Left lobe of liver (tissue), 2 donors: ENCODE measurements around the gene KIF26A. TPM values are rescaled to one million over a fixed set of nuclear protein-coding genes. Genes with fewer than 3 reads are reported as not detected.

Experiments used
- ATAC-seq: fragments of 200-7000 bp; cut with Tn5 transposase; one replicate; pipeline ENCODE4 v1.9.1; 2020; ENCODE audit warnings: mild to moderate bottlenecking, moderate library complexity
- DNase-seq: peaks from one replicate; pipeline ENCODE4 v3.0.0-alpha.2; 2020; ENCODE audit warnings: low spot score
- total RNA-seq: library from RNA; stranded (reverse); gene quantifications from one replicate; pipeline ENCODE4 v1.2.1, GENCODE V29; 2021
- donor health status: DM: no; HTN: no; CAD: no; lungs with moderate emphysema.
- donor health status: DM: no; HTN: yes; CAD: no.

KIF26A gene
- total RNA-seq, 1 donor from 2014 or later: 1.3 TPM

- ATAC-seq: no peak
- peak; percentile 47 for DNase-seq
Observed at GRCh38 chr14:104111301-104112112, 26.9 kb upstream of the KIF26A start.

DNA sequence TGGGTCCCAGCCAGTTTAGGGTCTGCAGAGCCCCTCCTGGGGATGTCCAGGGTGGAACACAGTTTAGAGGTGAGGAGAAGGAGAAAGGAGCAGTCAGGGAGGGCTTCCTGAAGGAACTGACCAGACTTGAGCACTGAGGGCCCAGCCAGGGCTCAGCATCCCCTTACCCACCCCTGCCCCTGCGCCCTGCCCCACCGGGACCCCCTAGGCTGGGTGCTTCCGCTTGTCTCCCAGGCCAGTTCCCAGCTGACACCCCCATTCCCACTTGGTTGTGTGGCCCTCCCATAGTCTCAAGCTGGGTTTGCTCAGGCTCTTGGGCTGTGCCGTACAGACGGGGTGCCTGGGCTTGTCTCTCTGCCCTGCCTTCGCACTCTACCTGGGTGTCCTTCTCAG, 26.3 kb upstream of the KIF26A start:
- DNase-seq: peak; percentile 41
- ATAC-seq: no peak

DNA sequence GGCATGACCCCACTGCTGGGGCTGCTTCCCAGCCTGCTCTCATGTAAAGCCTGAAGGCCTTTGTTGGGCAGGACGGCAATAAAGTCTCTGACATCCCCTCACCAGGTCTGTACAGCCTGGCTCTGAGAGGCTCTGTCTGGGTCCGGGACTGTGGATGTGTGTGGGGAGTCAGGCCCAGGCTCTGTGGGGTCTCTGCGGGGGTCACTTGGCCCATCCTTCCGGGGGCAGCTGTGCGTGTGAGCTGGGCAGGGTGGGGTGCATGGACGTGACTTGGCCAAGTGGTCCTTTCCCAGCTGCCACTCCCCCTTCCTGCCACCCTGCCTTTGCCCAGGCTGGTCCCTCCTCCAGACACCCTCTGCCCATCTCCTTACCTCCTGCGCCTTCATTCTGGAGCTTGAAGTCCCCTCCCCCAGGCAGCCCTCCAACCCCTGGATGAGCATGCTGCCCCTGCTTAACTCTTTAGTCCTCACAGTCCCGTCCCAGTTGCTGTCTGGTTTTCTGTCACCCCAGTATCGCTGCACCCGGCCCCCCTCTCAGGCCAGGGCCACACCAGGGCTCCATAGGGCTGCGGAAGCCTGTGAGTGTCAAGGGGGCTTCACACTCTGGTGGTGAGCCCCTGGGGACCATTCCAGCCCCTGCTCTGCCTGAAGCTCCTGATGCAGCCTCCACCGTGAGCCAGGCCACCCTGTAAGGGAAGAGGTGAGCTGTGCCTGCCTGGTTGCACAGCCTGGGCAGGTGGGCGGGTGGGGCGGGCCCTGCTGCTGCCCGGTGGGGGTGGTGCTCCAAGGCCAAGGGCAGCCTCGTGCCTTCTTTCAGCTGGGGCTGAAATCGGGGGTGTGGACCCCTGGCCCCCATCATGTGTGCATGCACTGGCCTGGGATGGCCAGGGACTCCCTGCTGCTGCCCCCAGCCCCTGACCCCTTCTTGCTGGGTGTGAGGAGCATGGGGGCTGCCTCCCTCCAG, 25.5 kb upstream of the KIF26A start:
- ATAC-seq: no peak
- peak; percentile 44 for DNase-seq

DNA sequence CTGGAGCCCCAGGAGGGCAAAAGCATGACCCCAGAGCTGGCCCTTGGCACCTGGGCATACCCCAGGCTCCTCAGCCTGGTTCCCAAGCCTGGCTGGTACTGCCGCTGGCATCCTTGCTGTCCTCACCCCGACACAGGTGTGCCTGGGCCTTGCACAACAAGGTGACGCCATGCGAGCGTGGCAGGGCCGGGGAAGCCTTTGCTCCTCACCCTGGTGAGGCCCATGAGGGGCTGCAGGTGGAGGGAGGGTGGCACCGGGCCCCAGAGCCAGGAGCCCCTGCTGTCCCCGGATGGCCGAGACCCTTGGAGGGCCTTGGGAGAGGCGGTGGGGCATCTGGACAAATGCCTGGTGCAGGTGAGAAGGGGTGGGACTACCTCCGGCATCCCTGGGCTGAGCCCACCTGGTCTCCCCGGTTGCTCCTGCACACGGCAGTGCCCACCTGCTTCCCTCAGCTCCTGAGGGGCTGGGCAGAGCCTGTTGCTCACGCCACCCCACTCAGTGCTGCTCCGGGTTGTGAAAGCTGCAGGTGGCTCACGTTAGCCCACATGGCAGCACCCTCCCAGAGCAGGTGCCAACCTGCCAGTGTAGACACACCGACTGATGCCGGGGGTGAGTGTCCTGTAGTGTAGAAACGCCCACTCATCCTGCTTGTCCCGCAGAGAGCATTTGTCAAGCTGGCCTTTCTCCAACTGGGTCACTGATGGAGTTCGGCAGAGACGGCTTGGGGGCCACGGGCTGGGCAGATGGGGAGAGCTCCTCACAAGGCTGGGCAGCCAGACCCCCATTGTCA, 24.6 kb upstream of the KIF26A start:
- peak; percentile 50 for DNase-seq
- ATAC-seq: no peak

DNA sequence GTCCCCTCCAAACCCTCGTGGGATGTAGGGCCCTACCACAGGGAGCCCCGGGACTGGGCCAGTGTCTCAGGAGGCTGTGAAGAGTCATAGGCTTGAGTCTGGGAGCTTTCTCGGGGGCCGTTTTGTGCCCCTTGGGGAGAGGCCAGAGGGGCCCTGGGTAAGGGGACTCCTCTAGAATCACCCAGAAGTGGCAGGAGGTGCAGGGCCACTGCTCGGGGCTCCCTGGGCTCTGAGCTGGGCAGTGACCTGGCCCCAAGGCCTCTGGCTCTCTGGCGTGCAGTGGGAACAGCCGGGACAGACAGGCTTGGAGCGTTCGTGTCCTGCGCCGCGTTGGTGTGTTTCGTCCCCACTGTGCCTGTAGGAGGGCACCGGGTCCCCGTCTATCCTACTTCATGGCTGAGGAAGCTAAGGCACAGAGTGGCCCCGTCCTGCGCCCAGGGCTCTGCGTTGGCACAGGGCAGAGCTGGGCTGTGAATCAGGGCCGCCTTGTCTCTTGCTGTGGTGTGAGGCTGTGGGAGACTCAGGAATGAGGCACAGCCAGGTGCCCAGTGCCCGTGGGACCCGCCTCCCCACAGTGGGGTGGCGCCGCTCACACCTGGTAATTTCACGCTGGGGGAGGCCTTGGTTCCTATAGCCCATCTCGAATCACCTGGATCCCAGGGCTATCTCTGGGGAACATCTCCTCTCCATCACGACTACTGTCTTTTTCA, 23.8 kb upstream of the KIF26A start:
- no peak for DNase-seq
- no peak for ATAC-seq

DNA sequence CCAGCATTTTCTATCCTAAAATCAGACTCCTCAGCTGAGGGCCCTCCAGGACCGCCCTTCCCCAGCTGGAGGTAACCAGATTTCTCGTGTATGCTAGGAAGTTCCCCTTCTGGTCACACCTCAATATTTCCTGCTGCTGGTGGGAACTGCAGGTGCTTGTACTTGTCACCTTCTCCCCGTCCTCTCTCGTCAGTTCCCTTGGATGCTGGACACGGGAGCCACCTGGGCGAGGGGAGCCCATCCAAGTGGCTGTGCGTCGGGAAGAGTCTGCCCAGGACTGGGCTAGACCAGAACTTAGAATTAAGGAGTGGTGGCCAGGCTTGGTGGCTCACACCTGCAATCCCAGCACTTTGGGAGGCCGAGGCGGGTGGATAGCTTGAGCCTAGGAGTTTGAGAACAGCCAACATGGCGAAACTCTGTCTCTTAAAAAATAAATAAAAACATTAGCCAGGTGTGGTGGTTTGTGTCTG, 23.2 kb upstream of the KIF26A start:
- DNase-seq (no peak), ATAC-seq (no peak)

DNA sequence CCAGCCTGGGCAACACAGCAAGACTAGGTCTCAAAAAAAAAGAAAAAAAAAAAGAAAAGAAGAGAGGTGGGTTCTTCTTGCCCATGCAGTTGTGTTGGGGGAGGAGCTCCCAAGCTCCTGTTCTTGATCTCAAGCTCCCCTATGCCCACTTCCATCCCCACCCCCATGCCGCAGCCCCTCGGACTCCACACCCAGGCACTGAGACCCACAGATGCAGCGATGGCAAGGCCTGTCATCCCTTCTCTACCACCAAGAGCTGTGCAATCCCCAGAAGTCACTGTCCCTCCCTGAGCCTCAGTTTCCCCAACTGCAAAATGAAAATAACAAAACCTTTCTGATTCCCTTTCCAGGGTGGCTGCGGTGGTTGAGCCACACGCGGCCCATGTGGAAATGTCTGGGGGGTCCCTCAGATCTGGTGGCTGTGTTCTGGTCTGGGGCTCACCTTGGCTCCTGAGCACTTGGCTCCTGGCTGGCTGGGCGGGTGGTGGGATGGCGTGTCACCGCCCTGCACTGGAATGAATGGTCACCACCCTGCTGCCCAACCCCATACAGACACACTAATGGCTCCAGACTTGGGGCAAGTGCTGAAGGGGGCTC, 22.6 kb upstream of the KIF26A start:
- ATAC-seq (no peak), DNase-seq (no peak)

- ATAC-seq (peak; percentile 50), DNase-seq (peak; percentile 61)
Observed at GRCh38 chr14:104116288-104116755, 22.1 kb upstream of the KIF26A start.

GRCh38 chr14:104116756-104117340, 21.5 kb upstream of the KIF26A start:
- DNase-seq: no peak
- peak; percentile 57 for ATAC-seq

DNA sequence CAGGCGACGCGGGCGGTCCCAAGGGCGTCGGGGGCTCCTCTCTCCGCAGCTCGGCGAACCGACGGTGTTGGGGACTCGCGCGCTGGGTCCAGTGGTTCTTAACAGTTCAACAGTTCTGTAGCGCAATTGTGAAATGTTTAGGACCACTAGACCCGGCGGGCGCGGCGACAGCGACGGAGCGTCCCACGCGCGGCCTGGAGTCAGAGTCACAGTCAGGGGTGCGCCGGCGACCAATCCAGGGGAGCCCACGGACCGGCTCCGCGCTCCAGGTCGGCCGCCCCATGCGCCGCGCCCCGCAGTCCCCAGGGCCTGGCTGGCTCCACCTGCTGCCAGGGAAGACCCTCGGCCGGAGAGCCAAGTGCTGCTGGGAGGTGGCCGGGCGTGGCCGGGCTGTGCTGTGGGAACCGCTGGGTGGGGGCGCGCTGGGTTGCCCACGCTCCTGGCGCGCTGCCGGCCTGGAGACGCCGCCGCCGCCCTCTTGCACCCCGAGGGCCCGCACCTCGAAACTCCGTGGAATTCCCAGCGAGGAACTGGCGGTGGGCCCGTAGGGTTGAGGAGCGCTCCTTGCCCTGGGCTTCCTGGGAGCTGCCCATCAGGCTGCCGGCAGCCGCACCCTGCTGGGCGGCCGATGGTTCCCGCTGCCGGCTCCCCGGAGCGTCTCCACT, 20.9 kb upstream of the KIF26A start:
- ATAC-seq (no peak), DNase-seq (peak; percentile 49)

GRCh38 chr14:104118006-104118844, 20.2 kb upstream of the KIF26A start:
- no peak for ATAC-seq
- peak; percentile 46 for DNase-seq

DNA sequence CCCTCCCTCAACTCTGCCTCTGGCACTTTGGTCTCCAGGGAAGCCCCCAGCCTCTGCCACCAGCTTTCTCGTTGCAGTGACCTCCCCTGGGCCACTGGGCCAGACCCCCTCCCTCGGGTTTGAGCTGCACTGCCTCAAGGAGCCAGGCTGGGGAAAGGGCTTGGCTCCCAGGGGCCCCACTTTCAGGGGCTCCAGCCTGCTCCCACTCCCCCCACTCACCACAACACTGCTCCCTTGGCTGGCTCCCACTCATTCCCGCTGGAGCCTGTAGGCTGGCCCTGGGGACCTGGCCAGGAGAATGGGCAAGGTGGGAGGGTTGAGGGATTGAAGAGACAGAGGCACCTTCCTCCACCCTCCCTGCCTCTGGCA, 19.3 kb upstream of the KIF26A start:
- no peak for DNase-seq
- ATAC-seq: no peak

DNA sequence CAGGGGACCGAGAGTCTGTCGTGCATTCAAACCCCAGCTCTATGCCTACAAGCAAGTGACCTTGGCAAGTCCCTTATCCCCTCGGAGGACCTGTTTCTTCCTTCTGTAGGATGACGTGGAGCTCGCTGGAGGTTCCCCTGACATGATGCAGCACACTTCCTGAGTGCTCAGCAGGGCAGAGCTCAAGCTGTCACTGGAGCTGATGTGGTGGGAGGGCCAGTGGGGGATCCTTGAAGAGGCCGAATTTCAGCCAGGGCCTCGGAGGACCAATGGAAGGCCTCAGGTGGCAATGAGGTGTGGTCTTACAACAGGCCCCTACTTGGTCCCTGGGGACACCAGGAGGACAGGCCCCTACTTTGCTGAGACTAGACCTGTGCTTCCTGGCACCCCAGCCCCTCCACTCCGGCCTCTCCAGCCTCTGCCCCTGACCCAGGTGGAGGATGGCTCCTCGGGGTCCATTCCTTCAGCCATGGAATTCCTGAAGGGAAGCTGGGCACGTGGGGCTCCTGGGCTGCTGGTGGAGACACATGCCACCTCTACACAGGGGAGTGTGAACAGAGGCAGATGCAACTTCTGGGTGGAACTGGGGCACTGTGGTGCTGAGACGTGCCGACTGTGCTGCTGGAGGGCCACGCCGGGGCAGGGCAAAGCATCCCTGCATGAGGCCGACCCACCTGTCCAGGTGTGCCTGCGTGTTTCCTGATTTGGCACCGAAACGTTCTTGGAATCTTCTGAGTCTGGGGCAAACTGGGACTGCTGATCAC, 18.7 kb upstream of the KIF26A start:
- DNase-seq: no peak
- no peak for ATAC-seq

DNA sequence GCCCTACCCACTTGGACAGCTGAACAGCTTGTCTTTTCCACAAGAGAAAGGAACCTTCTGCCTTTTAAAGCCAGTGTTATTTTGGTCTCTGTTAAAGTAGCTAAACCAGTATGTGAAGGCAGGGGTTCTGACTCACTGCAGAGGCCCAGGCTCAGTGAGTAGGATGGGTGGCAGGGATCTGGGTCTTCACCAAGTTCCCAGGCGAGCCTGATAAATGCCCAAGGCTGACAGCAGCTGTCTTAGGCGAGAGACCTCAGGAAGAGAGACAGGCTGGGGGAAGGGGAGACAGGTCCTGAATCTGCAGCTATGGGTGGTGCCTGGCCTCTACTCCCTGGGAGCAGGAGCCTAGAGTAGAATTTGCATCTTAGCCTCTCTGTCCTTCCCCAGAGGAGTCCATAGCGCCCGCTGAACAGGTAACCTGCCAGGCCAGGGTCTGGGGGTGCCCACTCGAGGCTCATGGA, 18.1 kb upstream of the KIF26A start:
- no peak for DNase-seq

DNA sequence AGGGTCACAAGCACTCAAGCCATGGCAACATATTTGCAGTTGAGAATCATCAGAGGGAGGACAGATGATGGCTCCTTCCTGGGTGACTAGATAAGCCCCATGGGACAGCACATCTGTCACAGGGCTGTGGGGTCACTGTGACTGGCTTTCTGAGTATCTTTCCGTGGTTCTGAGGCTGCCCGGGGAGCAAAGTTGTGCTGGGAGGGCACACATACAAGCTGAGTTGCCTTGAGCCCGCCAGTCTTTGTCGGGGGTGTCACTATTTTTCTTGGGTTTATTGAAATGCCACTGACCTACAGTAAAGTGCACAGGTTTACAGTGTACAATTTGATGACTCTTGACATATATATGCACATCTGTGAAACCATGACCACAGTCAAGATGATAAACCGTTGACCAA, 17.2 kb upstream of the KIF26A start:
- ATAC-seq (no peak), DNase-seq (no peak)

More for the DNA sequence above, 18.1 kb upstream of the KIF26A start:
- no peak for ATAC-seq

DNA sequence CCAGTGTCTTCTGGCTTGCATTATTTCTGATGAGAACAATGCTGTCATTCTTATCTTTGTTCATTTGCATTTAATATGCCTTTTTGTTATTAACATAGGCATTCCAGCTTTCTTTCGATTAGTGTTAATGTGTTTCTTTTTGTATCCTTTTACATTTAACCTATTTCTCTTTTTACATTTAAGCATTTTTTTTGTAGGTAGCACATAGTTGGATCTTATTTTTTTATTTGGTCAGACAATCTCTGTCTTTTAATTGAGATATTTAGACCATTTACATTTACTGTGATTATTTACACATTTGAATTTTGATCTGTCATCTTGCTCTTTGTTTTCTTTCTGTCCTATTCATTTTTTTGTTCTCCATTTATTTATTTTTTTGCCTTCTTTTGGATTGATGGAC, 14.5 kb upstream of the KIF26A start:
- ATAC-seq (no peak), DNase-seq (no peak)

DNA sequence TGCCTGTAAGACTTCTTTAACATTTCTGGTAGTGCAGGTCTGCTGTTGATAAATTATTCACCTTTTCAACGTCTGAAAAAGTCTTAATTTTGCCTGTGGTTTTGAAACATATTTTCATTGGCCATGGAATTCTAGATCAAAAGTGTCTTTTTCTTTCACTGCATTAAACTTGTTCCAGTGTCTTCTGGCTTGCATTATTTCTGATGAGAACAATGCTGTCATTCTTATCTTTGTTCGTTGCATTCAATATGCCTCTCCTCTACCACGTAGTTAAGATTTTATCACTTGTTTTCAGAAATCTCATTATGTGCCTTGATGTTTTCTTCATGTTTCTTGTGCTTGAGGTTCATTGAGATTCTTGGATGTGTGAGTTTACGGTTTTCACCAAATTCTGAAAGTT, 13.4 kb upstream of the KIF26A start:
- ATAC-seq (no peak), DNase-seq (no peak)
